HG02798 (cell line): ENCODE data around the gene LTBP4.
A peak's percentile ranks its signal among the peaks of the same experiment; 100 is the strongest.
"Not testable (repeated sequence)": the region's sequence is repeated elsewhere in the genome, so short reads cannot be mapped to it uniquely, and the experiment has no call there.

Experiments used
- ATAC-seq: cut with Tn5 transposase; IDR thresholded peaks from one replicate; pipeline ENCODE4 v1.9.1; 2021; ENCODE audit warnings: mild to moderate bottlenecking; ENCODE audit not compliant: unreplicated experiment, poor library complexity

The LTBP4 gene, protein sequence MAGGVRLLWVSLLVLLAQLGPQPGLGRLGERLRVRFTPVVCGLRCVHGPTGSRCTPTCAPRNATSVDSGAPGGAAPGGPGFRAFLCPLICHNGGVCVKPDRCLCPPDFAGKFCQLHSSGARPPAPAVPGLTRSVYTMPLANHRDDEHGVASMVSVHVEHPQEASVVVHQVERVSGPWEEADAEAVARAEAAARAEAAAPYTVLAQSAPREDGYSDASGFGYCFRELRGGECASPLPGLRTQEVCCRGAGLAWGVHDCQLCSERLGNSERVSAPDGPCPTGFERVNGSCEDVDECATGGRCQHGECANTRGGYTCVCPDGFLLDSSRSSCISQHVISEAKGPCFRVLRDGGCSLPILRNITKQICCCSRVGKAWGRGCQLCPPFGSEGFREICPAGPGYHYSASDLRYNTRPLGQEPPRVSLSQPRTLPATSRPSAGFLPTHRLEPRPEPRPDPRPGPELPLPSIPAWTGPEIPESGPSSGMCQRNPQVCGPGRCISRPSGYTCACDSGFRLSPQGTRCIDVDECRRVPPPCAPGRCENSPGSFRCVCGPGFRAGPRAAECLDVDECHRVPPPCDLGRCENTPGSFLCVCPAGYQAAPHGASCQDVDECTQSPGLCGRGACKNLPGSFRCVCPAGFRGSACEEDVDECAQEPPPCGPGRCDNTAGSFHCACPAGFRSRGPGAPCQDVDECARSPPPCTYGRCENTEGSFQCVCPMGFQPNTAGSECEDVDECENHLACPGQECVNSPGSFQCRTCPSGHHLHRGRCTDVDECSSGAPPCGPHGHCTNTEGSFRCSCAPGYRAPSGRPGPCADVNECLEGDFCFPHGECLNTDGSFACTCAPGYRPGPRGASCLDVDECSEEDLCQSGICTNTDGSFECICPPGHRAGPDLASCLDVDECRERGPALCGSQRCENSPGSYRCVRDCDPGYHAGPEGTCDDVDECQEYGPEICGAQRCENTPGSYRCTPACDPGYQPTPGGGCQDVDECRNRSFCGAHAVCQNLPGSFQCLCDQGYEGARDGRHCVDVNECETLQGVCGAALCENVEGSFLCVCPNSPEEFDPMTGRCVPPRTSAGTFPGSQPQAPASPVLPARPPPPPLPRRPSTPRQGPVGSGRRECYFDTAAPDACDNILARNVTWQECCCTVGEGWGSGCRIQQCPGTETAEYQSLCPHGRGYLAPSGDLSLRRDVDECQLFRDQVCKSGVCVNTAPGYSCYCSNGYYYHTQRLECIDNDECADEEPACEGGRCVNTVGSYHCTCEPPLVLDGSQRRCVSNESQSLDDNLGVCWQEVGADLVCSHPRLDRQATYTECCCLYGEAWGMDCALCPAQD (N-terminal part only)

DNA sequence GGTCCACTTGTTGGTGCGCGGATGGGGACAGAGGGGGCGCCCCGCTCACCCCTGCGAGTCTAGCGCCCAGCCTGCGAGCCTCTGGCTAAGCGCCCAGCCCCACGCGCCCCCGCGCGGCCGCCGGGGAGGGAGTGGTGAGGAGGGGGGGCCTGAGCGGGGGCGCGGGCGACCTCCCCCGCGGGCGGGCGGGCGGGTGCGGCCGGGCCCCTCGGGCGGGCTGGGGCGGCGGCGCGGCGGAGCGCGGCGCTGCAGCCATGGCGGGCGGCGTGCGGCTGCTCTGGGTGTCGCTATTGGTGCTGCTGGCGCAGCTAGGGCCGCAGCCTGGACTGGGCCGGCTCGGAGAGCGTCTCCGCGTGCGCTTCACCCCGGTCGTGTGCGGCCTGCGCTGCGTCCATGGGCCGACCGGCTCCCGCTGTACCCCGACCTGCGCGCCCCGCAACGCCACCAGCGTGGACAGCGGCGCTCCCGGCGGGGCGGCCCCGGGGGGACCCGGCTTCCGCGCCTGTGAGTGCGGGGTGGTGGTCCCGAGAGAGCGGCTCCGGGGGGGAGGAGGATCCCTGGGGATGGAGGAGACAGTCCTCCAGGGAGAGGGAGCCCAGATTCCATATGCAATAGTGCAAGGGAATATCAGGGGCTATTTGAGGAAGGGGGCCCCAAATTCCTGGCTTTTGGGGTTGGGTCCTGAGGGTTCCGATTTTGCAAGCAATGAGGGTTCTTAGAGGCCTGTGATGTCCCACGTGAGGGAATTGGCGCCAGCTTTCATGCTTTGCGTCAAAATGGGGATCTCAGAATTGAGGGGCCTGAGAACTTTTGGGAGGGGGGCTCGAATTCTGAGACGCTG lies at the start of gene LTBP4:
Gene LTBP4, plus strand, starts transcription at position 236 of the 841 bp plus-strand sequence. Its CDS starts 19 bp downstream, at position 255.
- no peak for ATAC-seq

DNA sequence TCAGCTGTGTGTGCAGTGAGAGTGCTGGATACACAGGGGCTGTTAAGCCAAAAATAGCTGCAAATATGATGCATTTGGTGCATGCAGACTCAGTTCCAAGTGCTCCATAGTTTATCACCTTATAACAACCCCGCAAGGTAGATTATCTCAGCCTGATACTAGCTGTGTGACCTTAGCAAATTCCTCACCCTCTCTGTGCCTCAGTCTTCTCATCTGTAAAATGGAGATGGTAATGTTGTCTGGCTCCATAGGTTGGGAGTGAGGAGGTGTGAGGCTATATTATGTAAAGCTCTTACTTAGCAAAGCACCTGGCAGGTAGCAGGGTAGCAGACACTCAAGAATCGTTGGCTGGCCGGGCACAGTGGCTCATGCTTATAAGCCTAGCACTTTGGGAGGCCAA lies 48.3 kb upstream of the LTBP4 start:
- ATAC-seq: no peak

DNA sequence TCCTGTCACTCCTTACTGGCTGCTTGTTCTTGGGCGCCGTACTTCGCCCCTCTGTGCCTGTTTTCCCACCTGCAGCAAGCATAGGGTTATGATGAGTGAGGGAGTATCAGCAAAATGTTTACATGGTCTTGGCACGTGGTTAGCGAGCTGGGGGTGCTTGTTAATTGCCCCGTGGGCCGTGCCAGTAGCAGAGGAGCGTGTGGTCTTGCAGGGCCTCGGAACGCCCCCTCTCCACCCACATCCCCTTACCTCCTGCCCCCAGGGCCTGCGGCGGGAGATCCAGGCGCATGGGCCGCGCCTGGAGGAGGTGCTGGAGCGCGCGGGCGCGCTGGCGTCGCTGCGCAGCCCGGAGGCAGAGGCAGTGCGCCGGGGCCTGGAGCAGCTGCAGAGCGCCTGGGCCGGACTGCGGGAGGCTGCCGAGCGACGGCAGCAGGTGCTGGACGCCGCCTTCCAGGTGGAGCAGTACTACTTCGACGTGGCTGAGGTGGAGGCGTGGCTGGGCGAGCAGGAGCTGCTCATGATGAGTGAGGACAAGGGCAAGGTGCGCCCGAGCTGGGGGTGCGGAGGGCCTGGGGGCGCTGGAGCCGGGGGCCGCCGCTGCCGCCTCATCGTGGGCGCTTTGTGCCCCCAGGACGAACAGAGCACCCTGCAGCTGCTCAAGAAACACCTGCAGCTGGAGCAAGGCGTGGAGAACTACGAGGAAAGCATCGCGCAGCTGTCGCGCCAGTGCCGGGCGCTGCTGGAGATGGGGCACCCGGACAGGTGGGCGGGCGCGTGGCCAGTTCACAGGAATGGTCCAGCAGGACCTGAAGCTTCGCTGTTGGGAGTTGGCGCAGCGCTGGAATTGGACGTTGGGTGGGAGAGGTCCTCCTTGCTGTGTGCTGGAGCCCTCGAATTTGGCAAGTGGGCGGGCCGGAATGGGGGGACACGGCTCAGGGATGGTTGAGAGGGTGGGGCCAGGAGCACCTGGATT lies 47.0 kb upstream of the LTBP4 start:
- no peak for ATAC-seq

DNA sequence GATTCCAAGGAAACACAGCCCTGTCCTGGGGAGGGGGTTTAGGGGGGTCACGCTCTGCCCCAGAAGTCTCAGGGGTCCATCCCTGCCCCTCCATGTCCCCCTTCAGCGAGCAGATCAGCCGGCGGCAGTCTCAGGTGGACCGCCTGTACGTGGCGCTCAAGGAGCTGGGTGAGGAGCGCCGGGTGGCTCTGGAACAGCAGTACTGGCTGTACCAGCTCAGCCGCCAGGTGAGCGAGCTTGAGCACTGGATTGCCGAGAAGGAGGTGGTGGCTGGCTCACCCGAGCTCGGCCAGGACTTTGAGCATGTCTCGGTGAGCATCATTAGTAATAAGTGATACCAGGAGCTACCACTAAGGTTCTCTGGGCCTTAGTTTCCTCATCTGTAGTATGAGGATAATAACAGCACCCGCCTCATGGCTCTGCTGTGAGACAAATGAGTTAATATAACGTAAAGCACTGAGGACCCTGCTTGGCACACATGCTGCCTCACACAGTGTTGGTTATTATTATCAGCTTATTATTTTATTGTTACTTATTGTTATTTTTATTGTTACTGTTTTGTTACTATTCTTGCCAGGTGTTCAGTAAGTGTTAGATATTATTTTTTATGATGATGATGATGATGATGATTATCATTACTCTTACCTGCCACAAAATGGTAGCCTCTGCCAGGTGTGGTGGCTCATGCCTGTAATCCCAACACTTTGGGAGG lies 45.0 kb upstream of the LTBP4 start:
- ATAC-seq: no peak

DNA sequence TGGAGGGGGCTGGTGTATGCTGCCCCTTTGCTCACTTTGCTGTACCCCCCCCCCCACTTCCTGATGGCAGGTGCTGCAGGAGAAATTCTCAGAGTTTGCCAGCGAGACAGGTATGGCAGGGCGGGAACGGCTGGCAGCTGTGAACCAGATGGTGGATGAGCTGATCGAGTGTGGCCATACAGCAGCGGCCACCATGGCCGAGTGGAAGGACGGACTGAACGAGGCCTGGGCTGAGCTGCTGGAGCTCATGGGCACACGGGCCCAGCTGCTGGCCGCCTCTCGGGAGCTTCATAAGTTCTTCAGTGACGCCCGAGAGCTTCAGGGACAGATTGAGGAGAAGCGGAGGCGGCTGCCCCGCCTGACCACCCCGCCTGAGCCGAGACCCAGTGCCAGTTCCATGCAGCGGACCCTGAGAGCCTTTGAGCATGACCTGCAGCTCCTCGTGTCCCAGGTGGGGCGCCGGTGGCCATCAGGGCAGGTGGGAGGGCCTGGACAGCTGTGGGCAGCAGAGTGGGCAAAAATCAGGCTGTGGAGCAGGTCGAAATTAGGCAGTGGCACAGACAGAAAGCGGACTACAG lies 44.1 kb upstream of the LTBP4 start:
- no peak for ATAC-seq

DNA sequence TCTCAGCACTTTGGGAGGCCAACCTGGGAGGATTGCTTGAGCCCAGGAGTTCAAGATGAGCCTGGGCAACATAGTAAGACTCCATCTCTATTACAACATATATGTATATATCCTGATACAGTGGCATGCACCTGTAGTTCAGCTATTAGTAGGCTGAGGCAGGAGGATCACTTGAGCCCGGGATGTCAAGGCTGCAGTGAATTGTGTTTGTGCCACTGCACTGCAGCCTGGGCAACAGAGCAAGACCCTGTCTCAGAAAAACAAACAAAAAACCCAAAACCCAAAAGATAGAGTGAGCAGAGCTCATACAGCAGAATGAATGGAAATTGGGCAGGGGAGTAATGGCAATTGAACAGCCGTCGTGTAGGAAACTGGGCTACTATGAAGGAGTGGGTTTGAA lies 41.8 kb upstream of the LTBP4 start:
- ATAC-seq: no peak

DNA sequence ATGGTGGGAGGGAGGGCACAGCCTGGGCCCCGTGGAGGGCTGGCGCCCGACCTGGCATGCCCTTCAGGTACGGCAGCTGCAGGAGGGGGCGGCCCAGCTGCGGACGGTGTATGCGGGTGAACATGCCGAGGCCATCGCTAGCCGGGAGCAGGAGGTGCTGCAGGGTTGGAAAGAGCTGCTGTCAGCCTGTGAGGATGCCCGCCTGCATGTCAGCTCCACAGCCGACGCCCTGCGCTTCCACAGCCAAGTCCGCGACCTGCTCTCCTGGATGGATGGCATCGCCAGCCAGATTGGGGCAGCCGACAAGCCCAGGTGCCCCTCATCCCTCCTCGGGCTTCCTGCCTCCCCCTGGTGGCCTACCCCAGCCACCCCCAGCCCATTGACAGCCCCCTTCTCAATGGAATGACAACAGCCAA lies 41.1 kb upstream of the LTBP4 start:
- no peak for ATAC-seq

DNA sequence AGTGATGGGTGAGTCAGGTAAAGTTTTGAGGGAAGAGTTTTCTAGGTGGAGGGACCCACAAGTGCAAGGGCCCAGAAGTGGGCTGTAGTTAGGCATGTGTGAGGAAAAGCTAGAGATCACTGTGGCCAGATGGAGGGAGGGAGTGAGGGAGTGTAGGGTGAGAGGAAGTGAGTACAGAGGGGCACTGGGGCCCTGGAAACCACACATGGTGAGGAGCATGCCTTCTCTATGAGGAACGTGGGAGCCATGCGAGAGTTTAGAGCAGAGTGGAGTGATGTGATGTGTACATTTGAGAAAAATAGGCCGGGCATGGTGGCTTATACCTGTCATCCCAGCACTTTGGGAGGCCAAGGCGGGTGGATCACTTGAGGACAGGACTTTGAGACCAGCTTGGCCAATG lies 39.2 kb upstream of the LTBP4 start:
- ATAC-seq: no peak

DNA sequence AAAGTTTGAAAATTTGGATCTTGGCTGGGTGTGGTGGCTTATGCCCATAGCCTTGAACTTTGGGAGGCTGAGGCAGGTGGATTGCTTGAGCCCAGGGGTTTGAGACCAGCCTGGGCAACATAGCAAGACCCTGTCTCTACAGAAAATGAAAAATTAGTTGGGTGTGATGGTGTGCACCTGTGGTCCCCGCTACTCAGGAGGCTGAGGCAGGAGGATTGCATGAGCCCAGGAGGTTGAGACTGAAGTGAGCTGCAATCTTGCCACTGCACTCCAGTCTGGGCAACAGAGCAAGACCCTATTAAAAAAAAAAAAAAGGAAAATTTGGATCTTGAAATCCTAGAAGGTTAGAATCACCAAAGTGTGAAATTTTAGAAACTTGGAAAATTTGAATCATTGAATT lies 36.6 kb upstream of the LTBP4 start:
- not testable (repeated sequence) for ATAC-seq

DNA sequence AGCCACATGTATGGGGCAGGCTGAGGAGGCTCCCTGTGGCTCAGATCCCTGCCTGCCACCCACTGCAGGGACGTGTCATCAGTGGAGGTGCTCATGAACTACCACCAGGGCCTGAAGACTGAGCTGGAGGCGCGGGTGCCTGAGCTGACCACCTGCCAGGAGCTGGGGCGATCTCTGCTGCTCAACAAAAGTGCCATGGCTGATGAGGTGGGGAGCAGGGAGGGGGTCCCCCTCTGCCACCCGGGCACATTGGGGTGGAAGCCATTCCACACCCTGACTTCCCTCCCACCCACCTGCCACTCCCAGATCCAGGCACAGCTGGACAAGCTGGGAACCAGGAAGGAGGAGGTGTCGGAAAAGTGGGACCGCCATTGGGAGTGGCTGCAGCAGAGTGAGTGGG lies 35.8 kb upstream of the LTBP4 start:
- ATAC-seq: no peak

DNA sequence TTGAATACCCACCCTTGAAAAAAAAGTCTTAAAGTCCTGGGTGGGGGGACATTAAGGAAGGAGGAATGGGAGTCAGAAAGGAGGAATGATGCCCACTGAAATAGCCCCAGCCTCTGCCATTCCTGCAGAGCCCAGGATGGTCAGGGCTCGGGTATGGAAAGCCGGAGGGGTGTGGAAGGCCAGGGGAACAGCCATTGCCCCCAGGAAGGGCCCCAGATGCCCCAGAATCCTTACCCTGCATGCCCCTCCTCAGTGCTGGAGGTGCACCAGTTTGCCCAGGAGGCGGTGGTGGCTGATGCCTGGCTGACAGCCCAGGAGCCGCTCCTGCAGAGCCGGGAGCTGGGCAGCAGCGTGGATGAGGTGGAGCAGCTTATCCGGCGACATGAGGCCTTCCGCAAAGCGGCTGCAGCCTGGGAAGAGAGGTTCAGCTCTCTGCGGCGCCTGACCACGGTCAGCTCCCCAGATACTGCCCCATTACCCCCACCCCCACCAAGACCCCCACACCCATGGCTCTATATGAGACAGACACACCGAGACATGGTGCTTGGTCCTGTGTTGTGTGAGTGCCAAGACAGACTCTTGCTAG lies 35.2 kb upstream of the LTBP4 start:
- no peak for ATAC-seq

DNA sequence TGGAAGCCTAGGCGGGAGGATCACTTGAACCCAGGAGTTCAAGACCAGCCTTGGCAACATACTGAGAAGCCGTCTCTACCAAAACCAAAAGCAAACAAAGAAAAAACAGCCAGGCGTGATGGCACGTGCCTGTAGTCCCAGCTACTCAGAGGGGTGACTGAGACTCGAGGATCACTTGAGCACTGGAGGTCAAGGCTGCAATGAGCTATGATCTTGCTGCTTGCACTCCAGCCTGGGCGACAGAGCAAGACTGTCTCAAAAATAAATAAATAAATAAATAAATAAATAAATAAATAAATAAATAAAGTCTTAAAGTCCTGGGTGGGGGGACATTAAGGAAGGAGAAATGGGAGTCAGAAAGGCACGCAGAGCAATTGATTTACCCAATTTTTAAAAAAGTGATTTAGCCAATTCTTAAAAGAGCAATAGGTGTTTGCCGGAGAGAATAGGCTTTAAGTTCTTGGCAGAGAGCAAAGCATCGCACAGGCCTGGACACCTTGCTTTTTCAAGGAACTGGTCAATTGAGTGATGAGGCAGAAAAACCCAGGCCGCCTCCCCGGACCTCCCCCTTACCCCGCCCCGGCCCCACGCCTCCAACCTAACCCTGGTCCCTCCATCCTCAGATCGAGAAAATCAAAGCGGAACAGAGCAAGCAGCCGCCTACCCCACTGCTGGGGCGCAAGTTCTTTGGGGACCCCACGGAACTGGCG lies 34.0 kb upstream of the LTBP4 start:
- no peak for ATAC-seq

DNA sequence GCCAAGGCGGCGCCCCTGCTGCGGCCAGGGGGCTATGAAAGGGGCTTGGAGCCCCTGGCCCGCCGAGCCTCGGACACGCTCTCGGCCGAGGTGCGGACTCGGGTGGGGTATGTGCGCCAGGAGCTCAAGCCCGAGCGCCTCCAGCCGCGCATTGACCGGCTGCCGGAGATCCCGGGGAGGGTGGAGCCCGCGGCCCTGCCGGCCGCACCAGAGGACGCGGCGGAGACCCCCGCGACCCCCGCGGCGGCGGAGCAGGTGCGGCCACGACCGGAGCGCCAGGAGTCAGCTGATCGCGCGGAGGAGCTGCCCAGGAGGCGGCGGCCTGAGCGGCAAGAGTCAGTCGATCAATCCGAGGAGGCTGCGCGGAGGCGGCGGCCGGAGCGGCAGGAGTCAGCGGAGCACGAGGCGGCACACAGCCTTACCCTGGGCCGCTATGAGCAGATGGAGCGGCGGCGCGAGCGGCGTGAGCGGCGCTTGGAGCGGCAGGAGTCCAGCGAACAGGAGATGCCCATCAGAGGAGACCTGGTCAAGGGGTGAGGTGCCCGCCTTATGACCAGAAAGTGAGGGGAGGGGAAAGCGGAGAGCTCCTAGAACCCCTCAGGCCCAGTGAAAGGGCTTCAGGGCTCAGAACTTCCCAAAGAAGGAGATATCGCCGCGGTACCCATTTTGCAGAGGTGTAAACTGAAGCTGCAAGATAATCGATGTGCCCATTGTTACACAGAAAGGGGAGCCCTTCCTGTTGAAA lies 33.2 kb upstream of the LTBP4 start:
- no peak for ATAC-seq

DNA sequence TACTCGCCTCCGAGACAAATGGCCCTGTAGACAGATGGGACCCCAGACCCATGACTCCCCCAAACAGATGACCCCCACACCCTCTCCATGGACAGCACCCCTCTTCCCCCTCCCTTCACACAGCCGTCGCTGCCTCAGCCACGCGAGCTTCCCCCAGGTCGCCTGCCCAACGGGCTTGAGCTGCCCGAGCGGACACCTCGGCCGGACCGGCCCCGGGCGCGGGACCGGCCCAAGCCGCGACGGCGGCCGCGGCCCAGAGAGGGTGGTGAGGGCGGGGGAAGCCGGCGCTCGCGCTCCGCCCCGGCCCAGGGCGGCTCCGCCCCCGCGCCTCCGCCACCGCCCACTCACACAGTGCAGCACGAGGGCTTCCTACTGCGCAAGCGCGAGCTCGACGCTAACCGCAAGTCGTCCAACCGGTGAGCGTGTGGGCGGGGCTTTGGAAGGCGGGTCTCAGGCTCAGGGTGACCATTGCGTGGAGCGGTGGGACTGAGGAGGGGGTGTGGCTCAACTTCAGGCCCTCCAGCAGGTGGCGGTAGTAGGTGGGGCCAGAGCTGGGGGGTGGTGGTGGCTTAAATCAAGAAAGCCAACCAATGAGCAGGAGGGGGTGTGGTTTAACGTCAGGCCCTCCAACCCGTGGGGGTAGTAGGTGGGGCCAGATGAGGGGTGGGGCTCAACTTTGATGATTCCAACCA lies 30.7 kb upstream of the LTBP4 start:
- peak; percentile 89 for ATAC-seq

DNA sequence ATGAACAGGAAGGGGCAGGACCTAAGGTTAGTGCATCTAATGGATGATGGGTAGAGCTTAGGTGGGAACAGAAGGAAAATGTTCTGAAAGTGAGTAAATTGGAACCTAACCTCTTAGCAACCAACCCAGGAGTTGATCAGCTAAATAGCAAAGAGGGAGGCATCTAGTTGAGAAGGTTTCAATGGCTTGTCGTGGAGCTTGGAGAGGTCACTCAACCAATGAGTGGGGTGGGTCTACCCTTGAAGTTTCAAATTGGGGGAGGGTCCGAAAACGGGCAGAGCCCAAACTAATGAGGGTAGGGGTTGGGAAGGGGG lies 30.2 kb upstream of the LTBP4 start:
- no peak for ATAC-seq
